ENCODE results near the gene ATP8B4.

DNA sequence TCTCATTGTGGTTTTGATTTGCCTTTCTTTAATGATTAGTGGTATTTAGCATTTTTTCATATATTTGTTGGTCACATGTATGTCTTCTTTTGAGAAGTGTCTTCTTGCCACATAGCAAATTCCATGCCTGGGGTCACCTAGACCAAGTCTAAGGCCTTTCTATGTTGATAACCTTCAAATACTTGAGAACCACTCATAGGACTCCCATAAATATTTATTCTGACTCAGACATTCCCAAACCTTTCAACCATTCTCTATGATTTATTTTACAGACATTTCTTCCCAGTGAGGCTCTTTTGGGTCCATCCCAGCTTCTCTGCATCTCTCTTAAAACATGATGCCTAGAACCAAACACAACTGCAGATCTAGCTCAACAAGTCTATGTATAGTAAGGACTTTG, 69.2 kb downstream of the ATP8B4 start:
- TF ChIP-seq, protein P1, sequence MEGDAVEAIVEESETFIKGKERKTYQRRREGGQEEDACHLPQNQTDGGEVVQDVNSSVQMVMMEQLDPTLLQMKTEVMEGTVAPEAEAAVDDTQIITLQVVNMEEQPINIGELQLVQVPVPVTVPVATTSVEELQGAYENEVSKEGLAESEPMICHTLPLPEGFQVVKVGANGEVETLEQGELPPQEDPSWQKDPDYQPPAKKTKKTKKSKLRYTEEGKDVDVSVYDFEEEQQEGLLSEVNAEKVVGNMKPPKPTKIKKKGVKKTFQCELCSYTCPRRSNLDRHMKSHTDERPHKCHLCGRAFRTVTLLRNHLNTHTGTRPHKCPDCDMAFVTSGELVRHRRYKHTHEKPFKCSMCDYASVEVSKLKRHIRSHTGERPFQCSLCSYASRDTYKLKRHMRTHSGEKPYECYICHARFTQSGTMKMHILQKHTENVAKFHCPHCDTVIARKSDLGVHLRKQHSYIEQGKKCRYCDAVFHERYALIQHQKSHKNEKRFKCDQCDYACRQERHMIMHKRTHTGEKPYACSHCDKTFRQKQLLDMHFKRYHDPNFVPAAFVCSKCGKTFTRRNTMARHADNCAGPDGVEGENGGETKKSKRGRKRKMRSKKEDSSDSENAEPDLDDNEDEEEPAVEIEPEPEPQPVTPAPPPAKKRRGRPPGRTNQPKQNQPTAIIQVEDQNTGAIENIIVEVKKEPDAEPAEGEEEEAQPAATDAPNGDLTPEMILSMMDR (conservative IDR thresholded peaks at IDR 0.05): no peak
- TF ChIP-seq EZH2 (IDR thresholded peaks at IDR 0.05; ENCODE audit: low read depth): no peak
